Ovary (tissue), 3 donors: ENCODE data around the gene FREY1.

Experiments
- CTCF ChIP-seq, 3 donors: fragments of 450-650 bp in 2 of 3; fragments of 200-600 bp in 1 of 3; IDR thresholded peaks; one replicate each; pipeline versions ENCODE4 v1.5.1 to v1.8.0; 2016 to 2022; ENCODE audit warnings: antibody characterized with exemption in 3 of 3, mild to moderate bottlenecking in 1 of 3
- EP300 ChIP-seq: sonication (generic); formaldehyde crosslinking; IDR thresholded peaks from one replicate; pipeline ENCODE4 v1.6.1; 2017; ENCODE audit warnings: antibody characterized with exemption
- donor health status: DM: no; HTN: no; CAD: no.

- TF ChIP-seq EP300: no peak
- TF ChIP-seq CTCF (IDR thresholded peaks at IDR 0.05): no peak
These were observed 2.7 kb downstream of the FREY1 start for GRCh38 chr11:45904309-45904915.
